GM18508 (cell line): ENCODE results near the gene HOMER3.
A peak's percentile ranks its signal among the peaks of the same experiment; 100 is the strongest.
"Not testable (repeated sequence)": the region's sequence is repeated elsewhere in the genome, so short reads cannot be mapped to it uniquely, and the experiment has no call there.

Experiments used
- ATAC-seq: cut with Tn5 transposase; IDR thresholded peaks from one replicate; pipeline ENCODE4 v1.9.1; 2021; ENCODE audit warnings: moderate number of reproducible peaks; ENCODE audit not compliant: insufficient read depth, unreplicated experiment

Gene HOMER3

GRCh38 chr19:18928018-18928805 is 12.8 kb downstream of the HOMER3 start:
- no peak for ATAC-seq

GRCh38 chr19:18924684-18925213 is 16.3 kb downstream of the HOMER3 start:
- no peak for ATAC-seq

- ATAC-seq: no peak
Measured at GRCh38 chr19:18922228-18922985, 18.6 kb downstream of the HOMER3 start.

- no peak for ATAC-seq
Measured at GRCh38 chr19:18921593-18921992, 19.4 kb downstream of the HOMER3 start.

GRCh38 chr19:18920400-18920799 is 20.6 kb downstream of the HOMER3 start:
- no peak for ATAC-seq

GRCh38 chr19:18919900-18920214 is 21.2 kb downstream of the HOMER3 start:
- ATAC-seq: no peak

- ATAC-seq: peak; percentile 84
Measured at GRCh38 chr19:18919086-18919899, 21.7 kb downstream of the HOMER3 start, which contains the start of the genes COPE and DDX49. TSS of gene COPE (minus strand) at chr19:18919387. CDS start at chr19:18919348, 39 bp downstream. TSS of gene DDX49 (plus strand) at chr19:18919715. CDS start at chr19:18919742, 27 bp downstream.

- not testable (repeated sequence) for ATAC-seq
Measured at GRCh38 chr19:18917593-18917992, 23.4 kb downstream of the HOMER3 start.

- no peak for ATAC-seq
Measured at GRCh38 chr19:18915639-18916038, 25.4 kb downstream of the HOMER3 start.

- ATAC-seq: no peak
Measured at GRCh38 chr19:18913466-18913865, 27.6 kb downstream of the HOMER3 start.

- no peak for ATAC-seq
Measured at GRCh38 chr19:18912933-18913332, 28.1 kb downstream of the HOMER3 start.

GRCh38 chr19:18910801-18911436 is 30.1 kb downstream of the HOMER3 start:
- ATAC-seq: no peak

- no peak for ATAC-seq
Measured at GRCh38 chr19:18910010-18910409, 31.0 kb downstream of the HOMER3 start.

GRCh38 chr19:18908917-18909619 is 31.9 kb downstream of the HOMER3 start:
- ATAC-seq: no peak

- no peak for ATAC-seq
Measured at GRCh38 chr19:18906605-18907519, 34.2 kb downstream of the HOMER3 start.

GRCh38 chr19:18905513-18906236 is 35.3 kb downstream of the HOMER3 start:
- ATAC-seq: no peak

- ATAC-seq: no peak
Measured at GRCh38 chr19:18905058-18905456, 36.0 kb downstream of the HOMER3 start.
